ENCODE data around the gene FRS3. TPM values are rescaled to one million over a fixed set of nuclear protein-coding genes. Genes with fewer than 3 reads are reported as not detected.

Gene FRS3
- total and polyA plus RNA-seq, 2 of the 13 experiments (the other 11 are each of a cell fraction or from before 2014, with no cell fraction given) = 3.0 to 7.4 TPM

DNA sequence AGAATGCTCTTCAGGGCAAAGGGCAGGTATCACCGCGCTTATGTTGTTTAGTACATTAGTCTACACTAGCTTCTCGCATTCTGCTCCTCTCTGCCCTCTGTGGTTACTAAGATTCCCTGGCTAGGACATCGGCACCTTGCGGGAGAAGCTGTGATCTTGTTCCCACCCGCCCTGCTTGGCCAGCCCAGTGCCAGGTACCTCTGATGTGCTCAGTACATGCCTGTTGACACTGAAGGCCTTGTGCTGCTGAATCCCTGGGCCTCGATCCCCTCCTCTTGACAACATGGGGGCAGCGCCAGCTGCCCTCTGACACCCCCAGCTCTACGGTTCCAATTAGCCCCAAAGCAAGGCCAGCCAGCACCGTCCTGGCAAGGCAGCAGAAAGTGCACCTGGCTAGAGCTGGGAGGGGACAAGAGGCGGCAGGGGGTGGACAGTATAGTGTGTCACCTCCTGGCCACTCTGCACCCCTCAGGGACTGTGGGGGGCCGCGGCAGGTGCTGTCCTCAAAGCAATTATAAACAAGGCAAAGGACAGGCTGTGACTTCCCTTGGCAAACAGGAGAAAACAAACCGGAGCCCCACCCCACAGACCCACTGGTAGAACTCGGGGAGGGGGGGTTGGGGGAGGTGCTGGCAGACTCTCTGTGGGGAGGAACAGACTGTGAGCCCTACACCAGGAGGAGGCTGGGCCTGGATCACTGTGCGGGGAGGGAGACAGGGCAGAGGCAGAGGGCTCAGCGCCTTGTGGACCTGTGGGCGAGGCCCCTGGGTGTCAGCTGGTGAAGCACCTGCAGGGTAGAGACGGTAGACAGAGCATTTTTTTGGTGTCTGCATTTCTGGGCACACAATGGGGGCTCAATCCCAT, 51.4 kb downstream of the FRS3 start (continued):
- TF ChIP-seq SKIL (CRISPR knock-in tag; IDR thresholded peaks at IDR 0.05; ENCODE audit: borderline replicate concordance) (peak; percentile 54), ZNF205 (CRISPR knock-in tag; IDR thresholded peaks at IDR 0.05) (no peak), ELF4 (CRISPR knock-in tag; IDR thresholded peaks at IDR 0.05; ENCODE audit: borderline replicate concordance) (no peak), CREB1 (IDR thresholded peaks at IDR 0.05) (no peak), CREB1 (CRISPR knock-in tag; IDR thresholded peaks at IDR 0.05) (no peak), MEIS1 (CRISPR knock-in tag; IDR thresholded peaks at IDR 0.05; ENCODE audit: borderline replicate concordance) (no peak), ZNF781 (CRISPR knock-in tag; IDR thresholded peaks at IDR 0.05; ENCODE audit: borderline replicate concordance, not compliant biosample characterization) (no peak), JARID2 (CRISPR knock-in tag; IDR thresholded peaks at IDR 0.05; ENCODE audit: insufficient replicate concordance) (no peak), CHD4 (IDR thresholded peaks at IDR 0.05; ENCODE audit: borderline replicate concordance, low read length) (no peak), ZNF343 (CRISPR knock-in tag; IDR thresholded peaks at IDR 0.05) (peak; percentile 63; the same call in 1 of the 2 replicates), ZNF800 (CRISPR knock-in tag; IDR thresholded peaks at IDR 0.05) (no peak), PAXIP1 (CRISPR knock-in tag; conservative IDR thresholded peaks at IDR 0.05) (peak; percentile 83), PCBP1 (IDR thresholded peaks at IDR 0.05; ENCODE audit: borderline replicate concordance, low read depth, low read length) (no peak), ZNF17 (CRISPR knock-in tag; IDR thresholded peaks at IDR 0.05) (no peak)
- TF ChIP-seq, protein P1, sequence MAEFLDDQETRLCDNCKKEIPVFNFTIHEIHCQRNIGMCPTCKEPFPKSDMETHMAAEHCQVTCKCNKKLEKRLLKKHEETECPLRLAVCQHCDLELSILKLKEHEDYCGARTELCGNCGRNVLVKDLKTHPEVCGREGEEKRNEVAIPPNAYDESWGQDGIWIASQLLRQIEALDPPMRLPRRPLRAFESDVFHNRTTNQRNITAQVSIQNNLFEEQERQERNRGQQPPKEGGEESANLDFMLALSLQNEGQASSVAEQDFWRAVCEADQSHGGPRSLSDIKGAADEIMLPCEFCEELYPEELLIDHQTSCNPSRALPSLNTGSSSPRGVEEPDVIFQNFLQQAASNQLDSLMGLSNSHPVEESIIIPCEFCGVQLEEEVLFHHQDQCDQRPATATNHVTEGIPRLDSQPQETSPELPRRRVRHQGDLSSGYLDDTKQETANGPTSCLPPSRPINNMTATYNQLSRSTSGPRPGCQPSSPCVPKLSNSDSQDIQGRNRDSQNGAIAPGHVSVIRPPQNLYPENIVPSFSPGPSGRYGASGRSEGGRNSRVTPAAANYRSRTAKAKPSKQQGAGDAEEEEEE (CRISPR knock-in tag; IDR thresholded peaks at IDR 0.05; ENCODE audit: borderline replicate concordance) = no peak
- TF ChIP-seq, protein P2, sequence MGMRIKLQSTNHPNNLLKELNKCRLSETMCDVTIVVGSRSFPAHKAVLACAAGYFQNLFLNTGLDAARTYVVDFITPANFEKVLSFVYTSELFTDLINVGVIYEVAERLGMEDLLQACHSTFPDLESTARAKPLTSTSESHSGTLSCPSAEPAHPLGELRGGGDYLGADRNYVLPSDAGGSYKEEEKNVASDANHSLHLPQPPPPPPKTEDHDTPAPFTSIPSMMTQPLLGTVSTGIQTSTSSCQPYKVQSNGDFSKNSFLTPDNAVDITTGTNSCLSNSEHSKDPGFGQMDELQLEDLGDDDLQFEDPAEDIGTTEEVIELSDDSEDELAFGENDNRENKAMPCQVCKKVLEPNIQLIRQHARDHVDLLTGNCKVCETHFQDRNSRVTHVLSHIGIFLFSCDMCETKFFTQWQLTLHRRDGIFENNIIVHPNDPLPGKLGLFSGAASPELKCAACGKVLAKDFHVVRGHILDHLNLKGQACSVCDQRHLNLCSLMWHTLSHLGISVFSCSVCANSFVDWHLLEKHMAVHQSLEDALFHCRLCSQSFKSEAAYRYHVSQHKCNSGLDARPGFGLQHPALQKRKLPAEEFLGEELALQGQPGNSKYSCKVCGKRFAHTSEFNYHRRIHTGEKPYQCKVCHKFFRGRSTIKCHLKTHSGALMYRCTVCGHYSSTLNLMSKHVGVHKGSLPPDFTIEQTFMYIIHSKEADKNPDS (CRISPR knock-in tag; IDR thresholded peaks at IDR 0.05) = 0 out of 2 replicates have a peak, but pooled peaks have one; percentile 47
